ENCODE measurements around the gene ACER3. TPM values are rescaled to one million over a fixed set of nuclear protein-coding genes. Genes with fewer than 3 reads are reported as not detected.

Gene ACER3
- total RNA-seq, 1 donor from 2014 or later, result 16.2 TPM

- Histone ChIP-seq H3K36me3 (no peaks in the 10 kb centered on the region), H3K9me3 (peaks cover 12% of the 10 kb centered on the region), H3K27ac (no peak overlapping the region), H3K4me3 (no peak overlapping the region), H3K4me1 (no peaks in the 10 kb centered on the region), H3K27me3 (no peaks in the 10 kb centered on the region)
- intact Hi-C loops (cut with DNase I), result no loop called here
- no peak for DNase-seq (ENCODE audit: extremely low spot score in 2 of 2)
- TF ChIP-seq CTCF (IDR thresholded peaks at IDR 0.05), result no peak
- no peak for TF ChIP-seq POLR2A (IDR thresholded peaks at IDR 0.05)
- TF ChIP-seq POLR2AphosphoS5 (IDR thresholded peaks at IDR 0.05; ENCODE audit: insufficient read depth in 1 of 2, low read depth in 1 of 2), result no peak
Observed at GRCh38 chr11:77052518-77052917, 191.8 kb downstream of the ACER3 start.

GRCh38 chr11:77053217-77054015, 192.7 kb downstream of the ACER3 start:
- H3K4me1 ChIP-seq, result no peaks in the 10 kb centered on the region
- DNase-seq (ENCODE audit: extremely low spot score in 2 of 2), result no peak
- intact Hi-C loops (cut with DNase I), result no loop called here

GRCh38 chr11:77054084-77054483, 193.4 kb downstream of the ACER3 start:
- H3K27me3 ChIP-seq, result no peaks in the 10 kb centered on the region
- no peaks in the 10 kb centered on the region for H3K4me1 ChIP-seq
- no peak for TF ChIP-seq POLR2A (IDR thresholded peaks at IDR 0.05)
- TF ChIP-seq CTCF (IDR thresholded peaks at IDR 0.05), result no peak
- no peak for TF ChIP-seq POLR2AphosphoS5 (IDR thresholded peaks at IDR 0.05; ENCODE audit: insufficient read depth in 1 of 2, low read depth in 1 of 2)
- intact Hi-C loops (cut with DNase I), result no loop called here
- no peak for DNase-seq (ENCODE audit: extremely low spot score in 2 of 2)
- no peaks in the 10 kb centered on the region for H3K36me3 ChIP-seq
- peaks cover 12% of the 10 kb centered on the region for H3K9me3 ChIP-seq
- H3K4me3 ChIP-seq, result no peak overlapping the region
- no peak overlapping the region for H3K27ac ChIP-seq

More at GRCh38 chr11:77053217-77054015, 192.7 kb downstream of the ACER3 start:
- peaks cover 12% of the 10 kb centered on the region for H3K9me3 ChIP-seq
- TF ChIP-seq POLR2AphosphoS5 (IDR thresholded peaks at IDR 0.05; ENCODE audit: insufficient read depth in 1 of 2, low read depth in 1 of 2) (no peak), CTCF (IDR thresholded peaks at IDR 0.05) (no peak), POLR2A (IDR thresholded peaks at IDR 0.05) (no peak)
- H3K27me3 ChIP-seq, result no peaks in the 10 kb centered on the region
- no peak overlapping the region for H3K27ac ChIP-seq
- no peak overlapping the region for H3K4me3 ChIP-seq
- H3K36me3 ChIP-seq, result no peaks in the 10 kb centered on the region

GRCh38 chr11:77055101-77055561, 194.4 kb downstream of the ACER3 start:
- DNase-seq (ENCODE audit: extremely low spot score in 2 of 2), result no peak
- TF ChIP-seq POLR2AphosphoS5 (IDR thresholded peaks at IDR 0.05; ENCODE audit: insufficient read depth in 1 of 2, low read depth in 1 of 2) (no peak), POLR2A (IDR thresholded peaks at IDR 0.05) (no peak), CTCF (IDR thresholded peaks at IDR 0.05) (no peak)
- Histone ChIP-seq H3K9me3 (peaks cover 12% of the 10 kb centered on the region), H3K4me1 (no peaks in the 10 kb centered on the region), H3K27me3 (no peaks in the 10 kb centered on the region), H3K27ac (no peak overlapping the region), H3K4me3 (no peak overlapping the region), H3K36me3 (no peaks in the 10 kb centered on the region)
- intact Hi-C loops (cut with DNase I), result no loop called here

- no peaks in the 10 kb centered on the region for H3K27me3 ChIP-seq
- no peak for DNase-seq (ENCODE audit: extremely low spot score in 2 of 2)
- intact Hi-C loops (cut with DNase I), result no loop called here
Observed at GRCh38 chr11:77055913-77056312, 195.2 kb downstream of the ACER3 start.

More at GRCh38 chr11:77055913-77056312, 195.2 kb downstream of the ACER3 start:
- Histone ChIP-seq H3K36me3 (no peaks in the 10 kb centered on the region), H3K9me3 (peaks cover 12% of the 10 kb centered on the region), H3K4me3 (no peak overlapping the region), H3K4me1 (no peaks in the 10 kb centered on the region), H3K27ac (no peak overlapping the region)
- TF ChIP-seq CTCF (IDR thresholded peaks at IDR 0.05) (no peak), POLR2A (IDR thresholded peaks at IDR 0.05) (no peak)
